ENCODE measurements around the gene MCHR2. TPM values are rescaled to one million over a fixed set of nuclear protein-coding genes. Genes with fewer than 3 reads are reported as not detected.

Gene MCHR2
- polyA plus RNA-seq, 1 donor = not detected

DNA sequence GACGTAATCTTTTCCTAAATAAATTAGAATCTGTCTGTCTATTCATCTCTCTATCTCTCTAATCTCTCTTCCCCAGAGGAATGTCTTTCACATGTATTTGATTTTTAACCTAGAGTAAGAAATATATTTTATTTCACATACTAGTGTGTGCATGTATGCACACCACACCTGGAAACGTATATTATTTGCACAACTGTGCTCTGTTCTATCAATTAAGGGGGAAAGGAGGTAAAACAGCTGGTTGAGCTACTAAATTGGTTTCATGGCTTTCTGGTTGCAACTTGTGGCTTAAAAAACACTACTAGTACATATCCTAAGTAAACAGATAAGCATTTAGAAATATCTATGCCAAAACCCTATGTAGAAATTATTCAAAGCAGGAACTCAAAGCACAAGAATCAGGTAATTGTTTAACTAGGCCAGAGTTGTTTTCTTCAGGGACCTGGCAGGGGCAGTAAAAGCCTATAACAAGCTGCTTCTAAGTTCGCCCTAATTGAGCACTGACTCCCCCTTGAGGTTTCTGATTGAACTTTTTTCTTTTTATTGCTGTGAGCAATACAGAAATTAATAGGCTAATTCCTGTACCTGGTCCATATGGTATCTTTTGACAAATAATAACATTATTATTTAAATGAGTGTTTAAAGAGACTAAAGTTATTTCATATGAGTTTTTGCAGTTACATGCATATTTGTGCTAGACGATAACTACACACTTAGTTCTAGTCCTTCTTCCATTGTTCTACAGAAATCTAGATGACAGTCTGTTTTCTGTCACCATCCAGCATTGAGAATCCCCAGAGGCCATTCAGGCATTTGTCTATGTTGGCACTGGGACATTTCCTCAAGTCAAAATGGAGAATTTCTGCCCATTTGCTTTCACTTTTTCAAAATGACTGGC is 88.6 kb downstream of the MCHR2 start:
- DNase-seq = peak; percentile 53

DNA sequence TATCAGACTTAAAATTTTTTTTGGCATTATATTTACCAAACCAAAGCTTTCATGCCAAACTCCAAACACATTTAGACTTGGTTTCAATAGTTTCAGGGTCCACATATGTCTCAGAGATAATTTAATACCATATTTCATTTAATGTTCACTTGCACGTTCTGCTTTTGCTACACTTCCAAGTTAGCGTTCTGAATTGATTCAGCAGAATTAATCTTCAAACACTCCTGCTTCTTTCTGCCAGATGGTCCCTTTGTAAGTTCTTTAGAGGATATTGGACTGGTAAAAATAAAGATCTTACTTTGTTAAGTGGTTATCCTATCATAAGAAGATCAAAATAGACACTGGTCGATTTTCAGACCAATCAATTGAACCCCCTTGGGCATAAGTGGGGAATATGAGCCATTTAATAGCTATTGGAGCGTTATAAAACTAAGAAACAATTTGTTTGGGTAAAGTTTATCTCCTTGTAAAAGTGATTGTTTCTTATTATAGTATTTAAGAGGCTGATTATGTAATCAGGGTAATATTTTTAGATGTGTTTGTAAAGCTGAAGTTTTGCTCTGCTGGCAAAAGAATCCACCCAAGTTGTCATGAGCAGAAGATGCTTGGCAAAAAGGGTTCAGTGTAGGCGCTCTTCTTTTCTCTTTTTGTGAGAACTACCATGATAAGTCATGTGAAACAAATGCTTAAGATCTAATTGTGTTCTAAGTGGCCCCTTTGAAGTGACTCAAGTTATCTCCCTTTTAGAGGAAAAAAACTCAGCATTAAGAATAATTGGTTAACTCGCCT is 92.2 kb downstream of the MCHR2 start:
- no peak for DNase-seq

DNA sequence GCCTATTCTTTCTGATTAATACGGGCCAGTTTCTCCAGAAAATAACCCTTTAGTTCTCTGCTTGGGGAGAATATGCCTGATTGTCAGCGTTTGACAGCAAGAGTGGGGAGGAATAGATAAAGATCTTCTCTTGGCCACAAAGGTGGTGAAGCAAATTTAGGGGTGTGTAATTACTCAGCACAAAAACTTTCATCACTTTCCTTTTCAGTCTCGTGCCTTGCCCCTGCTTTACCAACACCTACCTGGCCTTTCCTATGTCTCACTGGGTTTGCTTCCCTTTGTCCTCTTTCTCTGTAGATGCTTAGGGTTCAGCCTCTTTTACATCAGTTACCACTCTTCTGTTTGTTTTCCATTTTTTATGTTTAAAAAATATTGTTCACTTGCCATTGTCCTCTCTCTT is 99.2 kb downstream of the MCHR2 start:
- no peak for DNase-seq

DNA sequence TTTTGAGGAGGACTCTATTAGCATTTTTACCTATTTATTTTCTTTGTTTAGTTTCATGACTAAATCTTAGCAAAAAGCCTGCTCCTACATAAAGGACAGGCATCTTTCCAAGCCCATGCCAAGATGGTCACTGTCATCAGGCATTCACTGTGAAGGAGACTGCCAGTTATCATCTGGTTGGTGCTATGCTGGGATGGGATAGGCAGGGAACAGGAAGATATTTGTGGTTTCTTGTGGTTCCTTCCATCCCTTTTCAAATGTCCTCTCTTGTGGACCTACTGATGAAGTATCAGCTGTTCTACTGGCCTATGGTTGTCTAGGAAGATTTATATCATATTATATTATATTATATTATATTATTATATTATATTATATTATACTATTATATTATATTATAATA is 107.0 kb downstream of the MCHR2 start:
- no peak for DNase-seq

DNA sequence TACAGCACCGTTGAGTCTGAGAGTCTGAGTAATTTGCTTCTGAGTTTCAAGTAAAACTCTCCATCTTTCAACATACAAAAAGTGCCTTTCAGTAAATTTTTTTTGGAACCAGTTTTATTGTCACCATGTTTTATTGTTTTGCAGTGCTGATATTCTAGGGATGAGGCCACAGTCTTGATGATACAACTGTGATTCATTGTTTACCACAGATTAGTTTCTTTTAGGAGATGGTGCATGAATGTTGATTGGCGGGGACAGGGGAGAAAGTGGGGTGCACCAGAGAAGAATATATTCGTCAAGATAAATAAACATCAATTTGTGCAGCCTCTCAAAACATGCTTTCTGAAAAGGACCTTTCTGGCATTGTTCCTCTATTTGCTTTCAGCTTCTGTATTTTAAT is 109.0 kb downstream of the MCHR2 start:
- DNase-seq = no peak

DNA sequence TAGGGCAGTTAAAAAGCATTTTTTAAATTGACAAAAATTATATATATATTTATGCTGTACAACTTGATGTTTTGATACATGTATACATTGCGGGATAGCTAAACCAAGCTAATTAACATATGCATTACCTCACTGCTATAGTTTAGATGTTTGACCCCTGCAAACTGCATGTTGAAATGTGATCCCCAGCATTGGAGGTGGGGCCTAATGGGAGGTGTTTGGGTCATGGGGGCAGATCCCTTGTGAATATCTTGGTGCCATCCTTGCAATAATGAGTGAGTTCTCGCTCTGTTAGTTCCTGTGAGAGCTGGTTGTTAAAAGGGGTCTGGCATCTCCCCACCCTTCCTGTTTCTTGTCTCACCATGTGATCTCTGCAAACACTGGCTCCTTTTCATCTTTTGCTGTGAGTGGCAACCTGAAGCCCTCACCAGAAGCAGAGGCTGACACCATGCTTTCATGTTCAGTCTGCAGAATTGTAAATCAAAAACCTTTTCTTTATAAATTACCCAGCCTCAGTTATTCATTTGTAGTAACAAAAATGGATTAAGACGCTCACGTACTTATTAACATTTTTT is 111.8 kb downstream of the MCHR2 start:
- DNase-seq = no peak

DNA sequence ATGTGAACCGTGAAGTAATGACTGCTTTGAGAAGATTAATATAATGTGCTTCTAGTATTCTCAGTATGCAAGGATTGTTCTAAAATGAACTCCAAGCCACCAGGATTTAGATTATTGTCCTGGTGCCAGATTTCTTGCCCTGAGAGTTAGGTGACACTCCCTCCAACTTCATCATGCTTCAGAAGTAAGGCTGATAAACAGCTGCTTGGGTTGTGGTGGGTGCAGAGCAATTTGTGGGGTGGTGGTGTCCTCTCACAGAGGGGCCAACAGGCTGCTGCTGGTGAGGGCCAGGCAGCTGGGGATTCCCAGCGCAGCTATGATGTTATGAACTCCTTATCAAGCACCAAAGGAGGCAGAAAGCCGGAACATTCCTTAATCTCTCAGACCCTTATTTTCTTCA is 114.6 kb downstream of the MCHR2 start:
- DNase-seq = no peak

DNA sequence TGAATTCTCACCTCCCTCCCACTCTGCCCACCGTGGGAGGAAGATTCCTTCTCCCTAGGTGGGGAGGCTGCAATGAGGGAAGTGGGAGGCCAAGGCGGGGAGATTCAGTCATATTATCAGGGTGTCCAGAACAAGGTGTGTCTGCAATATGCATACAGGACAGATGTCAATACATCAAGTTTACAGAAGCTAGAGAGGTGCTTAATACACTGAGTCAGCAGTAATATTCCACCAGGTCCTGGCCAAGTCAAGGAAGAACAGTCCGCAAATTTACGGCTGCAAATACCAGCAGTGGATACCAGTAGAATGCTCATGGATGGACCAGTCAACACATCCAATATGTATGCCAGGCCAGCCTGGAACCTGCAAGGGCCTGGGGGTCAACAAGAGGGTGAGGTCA is 119.0 kb downstream of the MCHR2 start:
- DNase-seq = no peak

DNA sequence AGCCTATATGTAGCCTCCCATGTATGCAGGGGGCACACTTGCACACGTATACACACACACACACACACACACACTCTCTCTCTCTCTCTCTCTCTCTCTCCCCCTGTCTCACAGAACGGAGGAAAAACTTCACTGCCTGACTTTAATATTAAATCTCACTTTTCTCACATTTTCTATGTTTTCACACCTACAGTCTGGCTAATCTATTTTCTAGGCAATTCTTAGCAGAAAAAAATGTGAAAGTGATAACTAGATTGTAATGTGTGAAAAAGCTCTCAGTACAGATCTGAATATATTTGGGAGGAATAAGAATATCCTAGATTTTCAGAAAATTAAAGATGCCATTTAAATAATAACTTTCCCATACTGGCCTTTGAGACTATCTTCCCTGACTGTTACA is 120.9 kb downstream of the MCHR2 start:
- DNase-seq = no peak

DNA sequence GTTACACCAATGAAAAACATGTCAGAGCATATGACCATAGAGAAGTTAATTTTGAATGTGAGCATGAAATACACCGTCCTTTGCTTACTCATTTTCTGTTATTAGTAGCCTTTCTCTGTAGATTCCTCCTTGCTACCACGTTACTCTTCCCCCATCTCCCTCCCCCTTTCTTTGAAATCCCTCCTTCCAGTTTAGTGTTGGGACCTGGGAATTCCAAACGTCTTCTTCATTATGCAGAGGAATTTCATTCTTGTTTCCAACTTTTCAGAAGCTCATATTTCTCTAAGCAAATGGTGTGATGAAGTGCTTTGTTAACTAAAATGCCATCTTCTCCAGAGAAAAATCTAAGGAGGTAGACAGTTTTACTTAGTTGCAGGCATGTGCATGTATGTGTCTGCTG is 122.4 kb downstream of the MCHR2 start:
- DNase-seq = no peak
